DMS79 treated with DMSO at 0.1 percent for 48 hours (cell line): ENCODE results near the gene DMRTC2.

Experiments used
- DNase-seq: peaks from one replicate; lab custom pipeline; 2025; lab: John Stamatoyannopoulos, UW

DMRTC2 gene

GRCh38 chr19:41845001-41845050 lies at the start of gene DMRTC2:
Gene DMRTC2 (plus strand): TSS chr19:41845042. CDS start chr19:41847429, 2,387 bp downstream.
- DNase-seq: no peak

- no peak for DNase-seq
Measured at GRCh38 chr19:41796362-41796761, 48.5 kb upstream of the DMRTC2 start, which contains the start of gene CEACAM3. Gene CEACAM3 (plus strand): TSS chr19:41796587. CDS start chr19:41796678, 91 bp downstream.

GRCh38 chr19:41796901-41797300 lies 47.9 kb upstream of the DMRTC2 start:
- no peak for DNase-seq

GRCh38 chr19:41799444-41800000 lies 45.3 kb upstream of the DMRTC2 start:
- DNase-seq: peak; percentile 48

GRCh38 chr19:41801031-41801430 lies 43.8 kb upstream of the DMRTC2 start:
- DNase-seq: no peak

- DNase-seq: peak; percentile 32
Measured at GRCh38 chr19:41801792-41802211, 43.0 kb upstream of the DMRTC2 start.

- DNase-seq: no peak
Measured at GRCh38 chr19:41802770-41803169, 42.1 kb upstream of the DMRTC2 start.

DNA sequence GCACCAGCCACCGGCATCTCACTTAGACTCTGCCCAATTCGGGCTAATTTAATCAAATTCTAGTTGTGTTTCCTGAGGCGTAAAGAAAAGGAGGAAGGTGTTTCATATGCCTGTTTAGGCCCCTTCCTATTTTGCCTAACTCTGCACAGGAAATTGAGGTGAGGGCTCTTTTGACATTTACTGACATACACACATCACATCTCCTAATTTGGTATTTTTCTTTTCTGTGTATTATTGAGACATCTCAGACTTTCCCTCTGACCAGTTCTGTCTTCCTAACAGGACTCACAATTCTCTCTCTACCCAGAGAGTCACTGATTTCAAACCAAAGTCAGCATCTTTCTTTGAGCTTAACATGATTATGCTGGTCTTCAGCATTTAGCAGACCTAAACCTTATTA lies 40.5 kb upstream of the DMRTC2 start:
- no peak for DNase-seq

DNA sequence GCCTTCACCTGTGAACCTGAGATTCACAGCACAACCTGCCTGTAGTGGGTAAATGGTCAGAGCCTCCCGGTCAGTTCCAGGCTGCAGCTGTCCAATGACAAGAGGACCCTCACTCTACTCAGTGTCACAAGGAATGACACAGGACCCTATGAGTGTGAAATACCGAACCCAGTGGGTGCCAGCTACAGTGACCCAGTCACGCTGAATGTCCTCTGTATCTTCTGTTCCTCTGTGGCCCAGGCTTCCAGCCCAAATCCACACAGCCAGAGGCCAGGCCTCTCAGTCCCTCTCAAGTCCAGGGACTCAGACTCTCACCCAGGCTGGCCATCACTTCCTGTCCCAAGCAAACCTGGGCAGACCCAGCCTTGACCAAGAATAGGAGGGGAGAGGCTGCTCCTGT lies 37.7 kb upstream of the DMRTC2 start:
- DNase-seq: no peak

DNA sequence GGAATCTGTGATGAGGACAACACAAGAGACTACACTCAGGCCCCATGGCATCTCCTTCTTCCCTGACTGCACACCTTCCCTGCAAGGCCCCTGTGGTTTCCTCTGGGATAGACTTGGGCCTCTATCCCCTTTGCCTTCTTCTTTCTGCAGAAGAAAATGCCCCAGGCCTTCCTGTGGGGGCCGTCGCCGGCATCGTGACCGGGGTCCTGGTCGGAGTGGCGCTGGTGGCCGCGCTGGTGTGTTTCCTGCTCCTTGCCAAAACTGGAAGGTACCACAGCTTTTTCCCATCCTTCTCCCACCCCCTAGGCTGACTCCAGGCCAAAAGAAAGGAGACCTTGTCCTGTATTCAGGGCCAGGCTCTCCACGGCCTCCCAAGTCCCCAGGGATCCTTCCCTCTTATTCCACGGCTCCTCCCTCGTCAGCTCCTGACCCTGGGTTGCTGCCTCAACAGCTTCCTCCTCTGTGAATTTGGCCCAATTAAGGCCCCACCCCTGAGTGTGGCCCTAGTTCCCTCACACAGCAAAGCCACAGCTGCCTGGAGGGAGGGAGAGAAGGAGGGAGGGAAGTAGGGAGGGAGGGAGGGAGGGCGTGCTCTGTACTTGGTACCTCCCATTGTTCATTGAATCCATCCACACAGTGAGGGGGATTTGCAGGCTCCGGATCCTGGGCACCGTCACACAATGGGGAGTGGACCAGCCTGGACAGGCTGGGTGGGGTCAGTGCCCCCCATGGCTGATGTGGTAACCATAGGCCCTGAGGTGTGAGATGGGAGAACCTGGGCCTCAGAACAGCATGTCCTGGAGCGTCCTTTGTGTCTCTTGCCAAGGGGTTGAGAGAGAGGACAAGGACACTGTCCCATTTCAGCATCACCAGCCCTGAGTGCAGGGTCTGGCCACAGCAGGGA lies 35.9 kb upstream of the DMRTC2 start:
- DNase-seq: no peak

GRCh38 chr19:41810301-41810700 lies 34.5 kb upstream of the DMRTC2 start:
- no peak for DNase-seq

DNA sequence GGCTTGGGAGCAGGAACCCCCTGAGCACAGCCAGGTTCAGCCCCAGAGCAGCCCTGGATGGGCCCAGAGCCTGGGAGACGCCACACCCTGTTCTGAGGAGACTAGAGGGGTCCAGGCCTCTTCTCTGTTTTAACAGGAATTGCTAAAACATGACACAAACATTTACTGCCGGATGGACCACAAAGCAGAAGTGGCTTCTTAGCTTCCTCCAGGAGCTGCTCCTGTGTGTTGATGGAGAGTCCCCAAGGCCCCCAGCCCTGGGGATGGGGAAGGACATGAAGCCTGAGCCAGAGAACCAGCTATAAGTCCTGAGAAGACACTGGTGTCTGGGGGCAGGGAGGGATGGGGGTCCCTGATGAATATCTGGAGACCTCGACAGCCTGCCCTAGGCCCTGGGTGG lies 33.8 kb upstream of the DMRTC2 start:
- DNase-seq: no peak

- DNase-seq: no peak
Measured at GRCh38 chr19:41811981-41812380, 32.9 kb upstream of the DMRTC2 start.

DNA sequence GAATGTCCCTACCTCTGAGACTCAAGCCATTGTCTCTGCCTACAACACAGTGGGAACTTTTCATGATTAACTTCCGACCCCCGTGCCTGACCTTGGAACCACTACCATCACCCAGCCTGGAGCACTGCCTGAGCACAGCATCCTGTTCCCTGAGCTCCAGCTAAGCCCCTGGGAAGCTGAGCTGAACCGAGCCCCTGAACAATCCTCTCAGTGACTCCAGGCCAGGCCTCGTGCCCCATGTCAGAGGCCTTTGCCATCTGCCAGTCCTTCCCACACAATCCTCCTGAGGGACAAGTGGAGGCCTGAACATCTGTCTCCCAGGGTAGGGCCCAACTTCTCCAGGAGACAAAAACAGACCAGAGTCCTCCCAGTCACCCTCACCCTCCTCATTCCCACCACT lies 30.9 kb upstream of the DMRTC2 start:
- DNase-seq: no peak

GRCh38 chr19:41815301-41815700 lies 29.5 kb upstream of the DMRTC2 start:
- DNase-seq: no peak

GRCh38 chr19:41816761-41817160 lies 28.1 kb upstream of the DMRTC2 start:
- peak; percentile 9 for DNase-seq

DNA sequence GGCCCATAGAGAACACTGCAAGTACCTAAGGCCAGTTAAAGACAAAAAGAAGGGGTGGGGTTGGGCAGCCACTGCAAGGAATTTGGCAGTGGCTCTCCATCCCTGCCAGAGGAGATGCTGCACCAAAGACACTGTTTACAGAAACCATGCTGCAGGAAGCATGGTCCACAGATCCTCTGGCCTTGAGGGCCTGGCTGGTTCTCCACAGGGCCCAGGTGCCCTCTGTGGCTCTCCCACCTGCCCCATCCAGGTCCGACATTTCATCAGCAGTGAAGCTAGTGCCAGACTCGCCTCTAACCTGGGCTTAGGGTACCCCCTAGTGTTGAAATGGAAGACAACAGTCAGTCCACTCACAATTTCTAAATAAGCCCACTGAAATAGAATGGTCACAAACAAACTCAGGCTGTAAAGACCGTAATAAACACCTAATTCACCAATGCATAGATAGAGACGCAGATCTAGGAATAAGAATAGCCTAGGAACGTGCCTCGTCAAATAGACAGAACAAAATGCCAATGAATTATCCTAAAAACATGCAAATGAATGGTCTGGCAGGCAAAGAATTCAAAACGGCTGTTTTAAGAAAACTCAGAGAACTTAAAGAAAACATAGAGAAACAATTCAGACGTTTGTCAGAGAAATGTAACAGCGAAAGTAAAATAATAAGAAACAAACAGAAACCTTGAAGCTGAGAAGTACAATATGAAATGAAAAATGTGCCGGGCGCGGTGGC lies 23.7 kb upstream of the DMRTC2 start:
- DNase-seq: peak; percentile 87

DNA sequence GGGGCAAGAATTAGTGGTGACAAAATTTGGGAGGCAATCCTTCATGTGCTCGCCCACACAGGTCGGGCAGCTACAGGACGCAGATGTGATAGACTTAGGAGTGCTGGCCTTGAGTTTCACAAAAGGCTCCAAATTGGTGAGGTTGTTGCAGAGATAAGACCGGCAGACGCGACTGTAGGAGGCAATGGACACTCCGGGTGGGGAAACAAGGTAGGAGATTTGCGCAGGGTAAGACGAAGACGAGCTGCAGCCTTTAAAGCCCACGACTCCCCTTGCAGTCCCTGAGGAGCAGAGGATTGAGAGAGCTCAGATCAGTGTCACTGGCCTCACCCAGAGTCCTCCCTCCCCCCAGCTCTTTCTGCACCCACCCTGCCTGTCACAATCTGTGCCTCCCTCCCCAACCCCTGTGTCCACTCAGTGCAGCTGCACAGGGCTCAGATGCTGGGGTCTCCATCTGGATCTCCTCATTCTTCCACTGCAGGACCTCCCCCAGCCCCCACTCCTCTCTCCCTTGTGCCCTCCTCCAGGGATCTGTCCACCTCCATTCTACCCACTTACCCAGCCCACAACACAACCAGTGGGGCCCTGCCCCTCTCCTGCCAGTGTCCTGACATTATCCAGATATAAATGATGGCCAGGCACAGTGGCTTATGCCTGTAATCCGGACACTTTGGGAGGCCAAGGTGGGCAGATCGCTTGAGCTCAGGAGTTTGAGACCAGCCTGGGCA lies 6.7 kb upstream of the DMRTC2 start:
- DNase-seq: no peak

- DNase-seq: no peak
Measured at GRCh38 chr19:41839211-41839610, 5.6 kb upstream of the DMRTC2 start.

GRCh38 chr19:41843371-41843770 lies 1.5 kb upstream of the DMRTC2 start:
- no peak for DNase-seq

- no peak for DNase-seq
Measured at GRCh38 chr19:41844601-41845000, 241 bp upstream of the DMRTC2 start, which contains the start of gene LYPD4. Gene LYPD4 (minus strand): TSS chr19:41844683. CDS start chr19:41839285, 5,398 bp downstream.

- DNase-seq: no peak
Measured at GRCh38 chr19:41845051-41845590, 279 bp downstream of the DMRTC2 start.
